ENCODE measurements around the gene S100PBP.

The S100PBP gene

DNA sequence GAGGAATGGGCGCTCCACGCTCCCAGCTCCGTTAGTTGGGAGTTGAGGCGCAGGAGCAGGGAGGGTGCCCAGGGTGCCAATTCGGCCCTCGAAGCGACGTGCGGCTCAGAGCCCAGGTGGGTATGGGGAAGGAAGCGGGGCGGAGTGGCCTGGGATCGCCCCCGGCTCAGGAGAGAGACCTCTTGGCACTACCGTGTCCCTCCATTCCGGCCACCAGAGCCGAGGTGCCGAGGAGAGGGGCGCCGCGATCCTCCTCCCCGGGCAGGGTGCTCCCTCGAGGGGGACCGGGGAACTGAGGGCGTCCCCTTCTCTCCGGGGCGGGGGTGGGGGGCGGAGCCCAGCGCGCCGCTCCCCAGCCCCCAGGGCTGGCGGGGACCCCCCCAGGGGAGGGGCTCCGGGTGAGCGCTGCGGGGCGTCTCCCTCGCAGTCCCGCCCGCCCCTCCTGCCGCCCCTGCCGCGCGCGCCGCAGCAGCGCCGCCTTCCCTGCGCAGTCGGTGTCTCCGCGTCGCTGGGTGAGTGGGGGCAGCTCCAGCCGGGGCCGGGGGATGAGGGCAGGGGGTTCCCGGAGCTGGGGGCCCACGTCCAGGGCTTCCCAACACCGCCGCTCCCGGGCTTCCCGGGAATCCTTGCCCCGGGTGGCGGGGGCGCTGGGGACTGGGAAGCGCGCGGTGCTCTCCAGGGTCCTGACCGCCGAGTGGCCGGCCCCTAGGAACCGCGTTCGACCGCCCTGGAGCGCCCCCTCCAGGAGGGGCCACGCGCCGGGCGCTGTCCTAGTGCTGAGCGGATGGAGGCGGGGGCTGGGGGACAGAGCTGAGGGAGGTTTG, 68.8 kb downstream of the S100PBP start, which contains the start of gene HPCA:
Gene HPCA, plus strand, starts transcription at position 488 of the 824 bp plus-strand sequence. CDS start 2,408 bp downstream, outside the sequence.
- H3K27ac ChIP-seq (ENCODE audit: low read length): no peak within 1 kb of the TSS
- no peak within 1 kb of the TSS for H2AFZ ChIP-seq (ENCODE audit: low read depth, low read length)
- H3K36me3 ChIP-seq (replicated peaks; ENCODE audit: low read depth, low read length): no peaks in the 10 kb centered on the region
- no peaks in the 10 kb centered on the region for H3K9me3 ChIP-seq (ENCODE audit: insufficient read depth, low read length)
- no peak within 1 kb of the TSS for H3K4me3 ChIP-seq (ENCODE audit: low read length)
- no peaks in the 10 kb centered on the region for H4K20me1 ChIP-seq (ENCODE audit: insufficient read depth, low read length)
- H3K9ac ChIP-seq (ENCODE audit: low read length): no peak within 1 kb of the TSS
- TF ChIP-seq CTCF (IDR thresholded peaks at IDR 0.05; ENCODE audit: low read depth, low read length) (no peak), EZH2phosphoT487 (IDR thresholded peaks at IDR 0.05; ENCODE audit: low read depth) (no peak)
- no peaks in the 10 kb centered on the region for H3K4me1 ChIP-seq (ENCODE audit: low read length)
- no peaks in the 10 kb centered on the region for H3K79me2 ChIP-seq (ENCODE audit: low read length)
- no peak within 1 kb of the TSS for H3K4me2 ChIP-seq (ENCODE audit: low read length)
- H3K27me3 ChIP-seq (ENCODE audit: low read depth, low read length): no peaks in the 10 kb centered on the region

- no peaks in the 10 kb centered on the region for H3K36me3 ChIP-seq (replicated peaks; ENCODE audit: low read depth, low read length)
- TF ChIP-seq CTCF (IDR thresholded peaks at IDR 0.05; ENCODE audit: low read depth, low read length) (no peak), EZH2phosphoT487 (IDR thresholded peaks at IDR 0.05; ENCODE audit: low read depth) (no peak)
Observed at GRCh38 chr1:32886828-32887414, 69.5 kb downstream of the S100PBP start.

DNA sequence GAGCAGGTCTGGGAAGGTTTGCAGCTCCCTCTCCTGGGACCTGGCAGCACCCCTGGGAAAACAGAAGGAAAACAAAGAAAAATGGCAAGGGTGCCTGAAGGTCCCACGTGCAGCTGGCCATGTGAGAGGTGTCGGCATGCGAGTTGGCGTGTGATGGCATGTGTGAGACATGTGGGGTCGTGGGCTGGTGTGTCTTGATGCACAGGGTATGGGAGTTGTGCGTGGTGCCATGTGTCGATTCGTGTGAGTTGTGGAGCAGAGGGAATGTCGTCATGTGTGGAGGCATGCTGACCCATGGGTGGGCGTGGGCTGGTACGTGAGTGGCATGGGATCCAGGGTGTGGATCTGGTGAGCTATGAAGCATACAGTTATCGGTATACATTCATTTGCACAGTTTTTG, 70.2 kb downstream of the S100PBP start:
- no peaks in the 10 kb centered on the region for H4K20me1 ChIP-seq (ENCODE audit: insufficient read depth, low read length)
- H3K27me3 ChIP-seq (ENCODE audit: low read depth, low read length): no peaks in the 10 kb centered on the region
- H3K27ac ChIP-seq (ENCODE audit: low read length): no peak overlapping the region
- H3K4me3 ChIP-seq (ENCODE audit: low read length): no peak overlapping the region
- H2AFZ ChIP-seq (ENCODE audit: low read depth, low read length): no peak overlapping the region
- TF ChIP-seq EZH2phosphoT487 (IDR thresholded peaks at IDR 0.05; ENCODE audit: low read depth) (no peak), CTCF (IDR thresholded peaks at IDR 0.05; ENCODE audit: low read depth, low read length) (no peak)
- no peaks in the 10 kb centered on the region for H3K4me1 ChIP-seq (ENCODE audit: low read length)
- H3K9ac ChIP-seq (ENCODE audit: low read length): no peak overlapping the region
- H3K9me3 ChIP-seq (ENCODE audit: insufficient read depth, low read length): no peaks in the 10 kb centered on the region
- no peak overlapping the region for H3K4me2 ChIP-seq (ENCODE audit: low read length)
- no peaks in the 10 kb centered on the region for H3K36me3 ChIP-seq (replicated peaks; ENCODE audit: low read depth, low read length)
- no peaks in the 10 kb centered on the region for H3K79me2 ChIP-seq (ENCODE audit: low read length)

More at GRCh38 chr1:32886828-32887414, 69.5 kb downstream of the S100PBP start:
- no peak overlapping the region for H3K4me3 ChIP-seq (ENCODE audit: low read length)
- H2AFZ ChIP-seq (ENCODE audit: low read depth, low read length): no peak overlapping the region
- H4K20me1 ChIP-seq (ENCODE audit: insufficient read depth, low read length): no peaks in the 10 kb centered on the region
- H3K4me1 ChIP-seq (ENCODE audit: low read length): no peaks in the 10 kb centered on the region
- H3K79me2 ChIP-seq (ENCODE audit: low read length): no peaks in the 10 kb centered on the region
- no peaks in the 10 kb centered on the region for H3K27me3 ChIP-seq (ENCODE audit: low read depth, low read length)
- no peak overlapping the region for H3K4me2 ChIP-seq (ENCODE audit: low read length)
- H3K27ac ChIP-seq (ENCODE audit: low read length): no peak overlapping the region
- no peaks in the 10 kb centered on the region for H3K9me3 ChIP-seq (ENCODE audit: insufficient read depth, low read length)
- H3K9ac ChIP-seq (ENCODE audit: low read length): no peak overlapping the region

DNA sequence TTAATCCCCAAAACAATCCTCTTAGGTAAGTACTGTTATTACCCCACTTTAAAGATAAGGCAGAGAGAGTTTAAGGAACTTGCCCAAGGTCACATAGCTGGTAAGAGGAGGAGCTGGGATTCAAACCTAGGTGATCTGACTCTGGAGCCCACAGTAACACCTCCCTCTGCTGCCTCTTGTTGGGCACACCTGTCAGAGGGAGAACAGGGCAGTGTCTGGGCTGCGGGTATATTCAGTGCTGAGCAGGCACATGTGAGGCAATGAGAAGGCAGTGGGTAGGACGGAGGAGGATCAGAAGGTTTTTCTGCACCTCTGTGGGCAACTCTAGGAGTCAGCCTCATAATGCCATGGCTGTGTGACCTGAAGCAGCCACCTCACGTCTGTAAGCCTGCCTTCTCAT, 70.7 kb downstream of the S100PBP start:
- Histone ChIP-seq H3K79me2 (ENCODE audit: low read length) (no peaks in the 10 kb centered on the region), H3K27me3 (ENCODE audit: low read depth, low read length) (no peaks in the 10 kb centered on the region), H3K36me3 (replicated peaks; ENCODE audit: low read depth, low read length) (no peaks in the 10 kb centered on the region), H3K9me3 (ENCODE audit: insufficient read depth, low read length) (no peaks in the 10 kb centered on the region), H3K27ac (ENCODE audit: low read length) (no peak overlapping the region), H4K20me1 (ENCODE audit: insufficient read depth, low read length) (no peaks in the 10 kb centered on the region), H3K4me2 (ENCODE audit: low read length) (no peak overlapping the region), H3K4me1 (ENCODE audit: low read length) (no peaks in the 10 kb centered on the region), H3K4me3 (ENCODE audit: low read length) (no peak overlapping the region), H3K9ac (ENCODE audit: low read length) (no peak overlapping the region), H2AFZ (ENCODE audit: low read depth, low read length) (no peak overlapping the region)
- no peak for TF ChIP-seq CTCF (IDR thresholded peaks at IDR 0.05; ENCODE audit: low read depth, low read length)
- TF ChIP-seq EZH2phosphoT487 (IDR thresholded peaks at IDR 0.05; ENCODE audit: low read depth): no peak

Measured in OCI-LY3 (cell line).